Activated naive CD4-positive, alpha-beta T cell treated with Interleukin-2 at 50 U/mL for 16 hours (primary cell): ENCODE measurements around the gene PRX.
"Not testable (repeated sequence)": the region's sequence is repeated elsewhere in the genome, so short reads cannot be mapped to it uniquely, and the experiment has no call there.

ENCODE experiments used
- DNase-seq: peaks from one replicate; pipeline ENCODE4 v3.0.0-alpha.2; 2020

PRX gene

GRCh38 chr19:40389404-40390083 is 23.6 kb downstream of the PRX start:
- no peak for DNase-seq

- DNase-seq, result no peak
Measured at GRCh38 chr19:40388481-40388880, 24.7 kb downstream of the PRX start.

- no peak for DNase-seq
Measured at GRCh38 chr19:40387155-40387554, 26.0 kb downstream of the PRX start.

GRCh38 chr19:40383668-40384248 is 29.4 kb downstream of the PRX start:
- DNase-seq, result no peak

- no peak for DNase-seq
Measured at GRCh38 chr19:40381321-40381720, 31.9 kb downstream of the PRX start.

- no peak for DNase-seq
Measured at GRCh38 chr19:40380199-40381037, 32.8 kb downstream of the PRX start.

- DNase-seq, result no peak
Measured at GRCh38 chr19:40379446-40380198, 33.6 kb downstream of the PRX start.

GRCh38 chr19:40378509-40378908 is 34.7 kb downstream of the PRX start:
- DNase-seq, result no peak

- DNase-seq, result no peak
Measured at GRCh38 chr19:40377876-40378385, 35.2 kb downstream of the PRX start.

- DNase-seq, result no peak
Measured at GRCh38 chr19:40376286-40376862, 36.8 kb downstream of the PRX start.

GRCh38 chr19:40374084-40374483 is 39.1 kb downstream of the PRX start:
- DNase-seq, result no peak

- no peak for DNase-seq
Measured at GRCh38 chr19:40371802-40372122, 41.4 kb downstream of the PRX start.

GRCh38 chr19:40370997-40371801 is 42.0 kb downstream of the PRX start:
- no peak for DNase-seq

- DNase-seq, result not testable (repeated sequence)
Measured at GRCh38 chr19:40370253-40370652, 42.9 kb downstream of the PRX start.

GRCh38 chr19:40369797-40370196 is 43.4 kb downstream of the PRX start:
- no peak for DNase-seq

GRCh38 chr19:40367577-40368434 is 45.4 kb downstream of the PRX start:
- DNase-seq, result no peak

GRCh38 chr19:40366697-40367561 is 46.2 kb downstream of the PRX start:
- no peak for DNase-seq

GRCh38 chr19:40365613-40366401 is 47.4 kb downstream of the PRX start:
- DNase-seq, result peak; percentile 40

GRCh38 chr19:40365010-40365409 is 48.2 kb downstream of the PRX start:
- DNase-seq, result no peak
